ENCODE results near the gene PTN.

DNA sequence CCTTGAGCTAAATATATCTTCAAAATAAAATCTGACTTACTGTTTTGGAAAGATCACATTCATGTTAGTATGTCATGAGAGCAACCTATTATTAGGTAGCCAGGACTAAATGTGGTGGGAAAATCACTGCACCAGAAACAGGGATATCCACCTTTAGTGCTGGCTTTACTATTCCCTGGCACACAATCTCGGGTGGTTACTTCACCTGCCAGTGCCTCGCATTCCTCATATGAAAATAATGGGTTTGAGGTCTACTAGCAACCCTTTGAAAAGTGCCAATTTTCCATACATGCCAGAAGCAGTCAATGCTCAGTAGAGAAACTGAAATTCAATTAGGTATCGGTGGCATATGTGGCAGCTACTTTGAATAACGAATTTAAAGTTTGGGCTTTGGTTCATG, 36.8 kb downstream of the PTN start:
- TF ChIP-seq CTCF (IDR thresholded peaks at IDR 0.05) = no peak
- no peak for TF ChIP-seq MAX (IDR thresholded peaks at IDR 0.05)
- TF ChIP-seq POLR2A (IDR thresholded peaks at IDR 0.05; ENCODE audit: low read length) = no peak
- no peak for TF ChIP-seq RNF2 (IDR thresholded peaks at IDR 0.05; ENCODE audit: borderline replicate concordance, low read depth)
- no peak for TF ChIP-seq MAZ (IDR thresholded peaks at IDR 0.05; ENCODE audit: borderline replicate concordance, low read depth, low read length)
- no peak for TF ChIP-seq MYC (IDR thresholded peaks at IDR 0.05; ENCODE audit: borderline replicate concordance, low read length)
- TF ChIP-seq JUN (IDR thresholded peaks at IDR 0.05) = no peak
- no peak for TF ChIP-seq EHMT2 (IDR thresholded peaks at IDR 0.05; ENCODE audit: low read depth)
- TF ChIP-seq CEBPB (IDR thresholded peaks at IDR 0.05) = no peak
- TF ChIP-seq, protein P1, sequence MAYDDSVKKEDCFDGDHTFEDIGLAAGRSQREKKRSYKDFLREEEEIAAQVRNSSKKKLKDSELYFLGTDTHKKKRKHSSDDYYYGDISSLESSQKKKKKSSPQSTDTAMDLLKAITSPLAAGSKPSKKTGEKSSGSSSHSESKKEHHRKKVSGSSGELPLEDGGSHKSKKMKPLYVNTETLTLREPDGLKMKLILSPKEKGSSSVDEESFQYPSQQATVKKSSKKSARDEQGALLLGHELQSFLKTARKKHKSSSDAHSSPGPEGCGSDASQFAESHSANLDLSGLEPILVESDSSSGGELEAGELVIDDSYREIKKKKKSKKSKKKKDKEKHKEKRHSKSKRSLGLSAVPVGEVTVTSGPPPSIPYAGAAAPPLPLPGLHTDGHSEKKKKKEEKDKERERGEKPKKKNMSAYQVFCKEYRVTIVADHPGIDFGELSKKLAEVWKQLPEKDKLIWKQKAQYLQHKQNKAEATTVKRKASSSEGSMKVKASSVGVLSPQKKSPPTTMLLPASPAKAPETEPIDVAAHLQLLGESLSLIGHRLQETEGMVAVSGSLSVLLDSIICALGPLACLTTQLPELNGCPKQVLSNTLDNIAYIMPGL (CRISPR knock-in tag; IDR thresholded peaks at IDR 0.05; ENCODE audit: borderline replicate concordance) = no peak
- no peak for TF ChIP-seq POLR2AphosphoS2 (conservative IDR thresholded peaks at IDR 0.05; ENCODE audit: low read length)
- no peak for TF ChIP-seq EP300 (IDR thresholded peaks at IDR 0.05)
- TF ChIP-seq JUNB (IDR thresholded peaks at IDR 0.05) = no peak
- TF ChIP-seq PBX3 (IDR thresholded peaks at IDR 0.05) = no peak
